LNCAP (cell line): ENCODE results near the gene FOXM1.

Experiments
- TF ChIP-seq, protein P1 (sequence below): fragments of 450-650 bp; IDR thresholded peaks from 2 replicates; pipeline ENCODE4 v1.5.1; 2017; ENCODE audit warnings: mild to moderate bottlenecking

Gene FOXM1

DNA sequence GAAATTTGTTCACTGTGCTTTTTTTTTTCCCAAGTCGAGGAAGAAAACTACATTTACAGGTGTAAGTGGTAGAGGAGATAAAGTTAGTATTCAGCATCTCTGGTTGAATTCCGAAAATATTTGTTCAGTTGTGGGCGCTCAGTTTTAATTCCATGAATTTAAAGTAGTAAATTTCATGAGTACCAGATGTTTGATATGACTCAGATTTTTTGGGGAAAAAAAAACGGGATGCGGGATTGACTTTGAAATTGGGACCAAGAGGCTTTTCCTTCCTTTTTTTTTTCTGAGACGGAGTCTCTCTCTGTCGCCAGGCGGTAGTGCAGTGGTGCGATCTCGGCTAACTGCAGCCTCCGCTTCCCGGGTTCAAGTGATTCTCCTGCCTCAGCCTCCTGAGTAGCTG, 15.3 kb upstream of the FOXM1 start:
- TF ChIP-seq, protein P1, sequence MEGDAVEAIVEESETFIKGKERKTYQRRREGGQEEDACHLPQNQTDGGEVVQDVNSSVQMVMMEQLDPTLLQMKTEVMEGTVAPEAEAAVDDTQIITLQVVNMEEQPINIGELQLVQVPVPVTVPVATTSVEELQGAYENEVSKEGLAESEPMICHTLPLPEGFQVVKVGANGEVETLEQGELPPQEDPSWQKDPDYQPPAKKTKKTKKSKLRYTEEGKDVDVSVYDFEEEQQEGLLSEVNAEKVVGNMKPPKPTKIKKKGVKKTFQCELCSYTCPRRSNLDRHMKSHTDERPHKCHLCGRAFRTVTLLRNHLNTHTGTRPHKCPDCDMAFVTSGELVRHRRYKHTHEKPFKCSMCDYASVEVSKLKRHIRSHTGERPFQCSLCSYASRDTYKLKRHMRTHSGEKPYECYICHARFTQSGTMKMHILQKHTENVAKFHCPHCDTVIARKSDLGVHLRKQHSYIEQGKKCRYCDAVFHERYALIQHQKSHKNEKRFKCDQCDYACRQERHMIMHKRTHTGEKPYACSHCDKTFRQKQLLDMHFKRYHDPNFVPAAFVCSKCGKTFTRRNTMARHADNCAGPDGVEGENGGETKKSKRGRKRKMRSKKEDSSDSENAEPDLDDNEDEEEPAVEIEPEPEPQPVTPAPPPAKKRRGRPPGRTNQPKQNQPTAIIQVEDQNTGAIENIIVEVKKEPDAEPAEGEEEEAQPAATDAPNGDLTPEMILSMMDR, result no peak

DNA sequence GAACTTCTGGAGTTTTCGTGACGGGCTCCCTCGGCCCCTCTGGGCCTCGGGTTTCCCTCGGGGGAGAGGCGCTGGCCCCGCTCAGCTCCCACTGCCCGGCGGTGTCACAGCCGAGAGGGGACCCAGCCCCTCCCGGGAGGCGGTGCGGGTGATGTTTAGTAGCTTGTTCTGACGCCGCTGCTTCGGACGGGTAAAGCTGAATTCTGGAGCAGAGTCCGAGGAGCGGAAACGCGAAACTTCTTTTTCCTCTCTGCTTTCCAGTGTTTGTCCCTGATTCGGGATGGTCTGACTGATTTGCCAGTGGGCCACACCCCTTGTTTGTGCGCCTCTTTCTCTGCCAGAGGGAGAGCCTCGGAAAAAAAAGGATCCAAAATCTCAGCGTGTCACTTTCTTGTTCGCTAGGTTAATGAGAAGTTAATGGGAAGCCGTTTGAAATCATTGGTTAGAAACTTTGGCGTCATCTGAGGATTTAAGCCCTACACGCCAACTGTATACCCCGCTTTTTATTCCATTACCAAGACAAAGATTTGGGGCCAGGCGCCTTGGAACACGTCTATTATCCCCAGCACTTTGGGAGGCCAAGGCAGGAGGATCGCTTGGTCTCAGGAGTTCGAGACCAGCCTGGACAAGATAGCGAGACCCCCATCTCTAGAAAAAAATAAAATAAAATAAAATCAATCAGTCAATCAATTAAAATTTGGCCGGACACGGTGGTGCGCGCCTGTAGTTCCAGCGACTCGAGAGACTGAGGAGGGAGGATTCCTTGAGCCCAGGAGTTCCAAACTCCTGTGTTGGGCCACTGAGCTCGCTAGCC, 14.5 kb upstream of the FOXM1 start:
- TF ChIP-seq, protein P1, result no peak

DNA sequence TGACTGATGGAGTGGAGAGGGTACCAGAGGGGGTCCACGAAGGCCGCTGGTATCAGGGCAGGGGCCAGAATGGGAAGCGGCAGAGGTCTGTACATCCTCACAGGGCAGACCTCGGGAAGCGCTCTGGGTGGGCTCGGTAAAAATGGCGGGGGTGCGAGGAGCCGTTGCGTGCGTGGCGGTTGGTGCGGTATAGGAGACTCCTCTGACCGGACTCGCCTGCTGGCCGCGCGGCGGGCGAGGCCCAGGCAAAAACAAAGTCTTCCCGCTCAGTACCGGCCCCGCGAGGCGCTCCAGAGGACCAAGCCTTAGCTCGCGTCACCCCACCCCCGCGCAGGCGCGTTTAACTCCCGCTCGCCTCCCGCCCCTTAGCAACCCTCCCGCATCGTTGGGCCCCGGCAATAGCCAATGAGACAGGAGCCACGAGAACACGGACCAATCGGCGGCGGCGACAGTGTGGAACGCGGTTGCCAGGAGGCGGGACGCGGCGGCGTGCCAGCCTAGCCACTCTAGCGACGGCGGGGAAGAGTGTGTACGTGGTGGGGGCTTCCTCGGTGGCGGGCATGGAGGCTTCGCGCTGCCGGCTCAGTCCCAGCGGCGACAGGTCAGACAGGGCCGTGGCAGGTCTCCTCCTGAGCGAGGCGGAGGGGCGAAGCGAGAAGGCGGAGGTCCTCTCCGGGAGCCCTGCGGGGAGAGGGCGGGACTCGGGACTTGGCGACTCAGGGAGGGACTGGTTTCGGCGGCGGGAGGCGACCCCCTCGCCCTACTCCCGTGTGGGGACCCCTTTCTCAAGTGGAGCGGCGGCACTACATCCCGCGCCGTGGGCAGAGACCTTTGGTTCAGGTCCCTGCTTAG, 13.6 kb upstream of the FOXM1 start, which contains the start of gene TULP3:
TSS of gene TULP3 (plus strand) at position 504 of the 852 bp plus-strand sequence. CDS start at position 561, 57 bp downstream.
- TF ChIP-seq, protein P1, result no peak

DNA sequence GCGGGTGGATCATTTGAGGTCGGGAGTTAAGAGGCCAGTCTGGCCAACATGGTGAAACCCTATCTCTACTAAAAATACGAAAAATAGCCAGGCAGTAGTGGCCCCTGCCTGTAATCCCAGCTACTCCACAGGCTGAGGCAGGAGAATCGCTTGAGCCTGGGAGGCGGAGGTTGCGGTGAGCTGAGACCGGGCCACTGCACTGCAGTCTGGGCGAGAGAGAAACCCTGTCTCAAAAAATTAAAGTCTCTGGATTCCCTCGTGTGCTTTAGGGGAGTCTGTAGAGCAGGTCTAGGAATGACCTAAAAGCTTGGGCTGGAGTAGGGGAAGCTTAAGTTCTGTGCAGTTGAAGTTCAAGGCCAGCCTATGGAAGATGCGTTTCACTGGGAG, 13.0 kb upstream of the FOXM1 start:
- TF ChIP-seq, protein P1, result no peak

DNA sequence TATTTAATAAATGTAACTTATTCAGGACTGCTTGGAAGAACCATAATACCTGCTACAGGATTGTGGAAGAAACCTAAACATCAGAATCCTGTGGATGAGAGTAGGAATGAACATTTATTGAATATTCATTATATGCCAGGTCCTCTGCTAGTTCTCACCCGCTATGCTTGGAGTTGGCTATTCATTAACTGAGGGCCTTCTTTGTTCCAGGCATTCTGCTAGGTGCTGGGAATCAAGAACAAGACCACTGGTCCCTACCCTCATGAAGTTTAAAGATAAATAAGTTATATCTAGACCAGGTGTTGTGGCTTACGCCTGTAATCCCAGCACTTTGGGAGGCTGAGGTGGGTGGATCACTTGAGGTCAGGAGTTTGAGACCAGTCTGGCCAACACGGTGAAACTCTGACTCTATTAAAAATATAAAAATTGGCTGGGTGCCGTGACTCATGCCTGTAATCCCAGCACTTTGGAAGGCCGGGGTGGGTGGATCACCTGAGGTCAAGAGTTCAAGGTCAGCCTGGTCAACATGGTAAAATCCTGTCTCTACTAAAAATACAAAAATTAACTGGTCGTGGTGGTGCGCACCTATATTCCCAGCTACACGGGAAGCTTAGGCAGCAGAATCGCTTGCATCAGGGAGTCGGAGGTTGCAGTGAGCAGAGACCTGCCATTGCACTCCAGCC, 9.9 kb upstream of the FOXM1 start:
- TF ChIP-seq, protein P1, result no peak

DNA sequence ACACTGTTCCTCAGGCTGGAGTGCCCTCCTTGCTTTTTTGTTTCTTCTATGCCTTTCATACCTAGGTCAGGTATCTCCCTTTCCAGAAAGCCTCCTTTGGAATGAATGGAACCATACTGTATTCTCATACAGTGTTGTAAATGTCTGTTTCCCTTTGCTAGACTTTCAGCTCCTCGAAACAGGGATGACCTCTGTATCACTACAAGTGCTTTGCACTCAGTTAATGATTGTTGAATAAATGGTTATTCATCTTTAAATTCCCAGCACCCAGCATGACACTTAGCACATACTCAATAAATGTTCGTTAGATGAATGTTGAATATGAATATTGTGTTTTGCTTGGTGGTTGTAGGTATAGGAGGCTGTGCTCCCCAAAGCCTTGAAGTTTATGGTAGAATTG, 7.8 kb upstream of the FOXM1 start:
- TF ChIP-seq, protein P1, result no peak

DNA sequence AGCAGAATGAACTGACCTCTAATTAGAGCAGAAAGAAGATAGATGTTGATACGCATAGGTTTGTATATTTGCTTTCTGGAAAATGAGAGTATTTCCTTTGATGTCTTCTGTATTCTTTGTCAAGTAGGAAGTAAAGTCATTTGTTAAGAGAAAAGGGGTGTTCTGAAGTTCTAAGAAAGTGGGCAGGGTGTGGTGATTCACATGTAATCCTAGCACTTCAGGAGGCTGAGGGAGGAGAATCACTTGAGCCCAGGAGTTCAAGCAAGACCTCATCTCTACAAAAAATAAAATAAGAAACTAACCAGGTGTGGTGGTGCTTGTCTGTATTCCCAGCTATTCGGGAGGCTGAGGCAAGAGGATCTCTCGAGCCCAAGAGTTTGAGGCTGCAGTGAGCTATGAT, 2.9 kb upstream of the FOXM1 start:
- TF ChIP-seq, protein P1, result no peak
